Fibroblast of villous mesenchyme (primary cell): Measurements from ENCODE around the gene FCHSD2. TPM values are rescaled to one million over a fixed set of nuclear protein-coding genes. Genes with fewer than 3 reads are reported as not detected.

ENCODE experiments used
- DNase-seq: peaks from one replicate; pipeline ENCODE4 v3.0.0-alpha.2; 2010; ENCODE audit warnings: low read depth
- H3K4me3 ChIP-seq: 2 replicates; pipeline ENCODE4 v1.5.1; 2011; ENCODE audit warnings: low read depth, mild to moderate bottlenecking, low read length
- CTCF ChIP-seq: IDR thresholded peaks from 2 replicates; pipeline ENCODE4 v1.5.1; 2012; ENCODE audit warnings: low read depth, mild to moderate bottlenecking, low read length; ENCODE audit not compliant: insufficient read depth
- total RNA-seq: library from RNA; depleted of rRNA; stranded (reverse); fragments of >200 nt; gene quantifications from 2 replicates; pipeline ENCODE4 v1.2.3, GENCODE V29; 2012

The FCHSD2 gene
- total RNA-seq, 1 donor, result 11.2 TPM

GRCh38 chr11:73024639-73025038 lies 117.5 kb downstream of the FCHSD2 start:
- DNase-seq, result no peak
- TF ChIP-seq CTCF, result no peak
- H3K4me3 ChIP-seq, result no peak overlapping the region

GRCh38 chr11:73019996-73020395 lies 122.1 kb downstream of the FCHSD2 start:
- TF ChIP-seq CTCF, result no peak
- DNase-seq, result no peak
- H3K4me3 ChIP-seq, result no peak overlapping the region

GRCh38 chr11:73019449-73019848 lies 122.7 kb downstream of the FCHSD2 start:
- DNase-seq, result no peak

DNA sequence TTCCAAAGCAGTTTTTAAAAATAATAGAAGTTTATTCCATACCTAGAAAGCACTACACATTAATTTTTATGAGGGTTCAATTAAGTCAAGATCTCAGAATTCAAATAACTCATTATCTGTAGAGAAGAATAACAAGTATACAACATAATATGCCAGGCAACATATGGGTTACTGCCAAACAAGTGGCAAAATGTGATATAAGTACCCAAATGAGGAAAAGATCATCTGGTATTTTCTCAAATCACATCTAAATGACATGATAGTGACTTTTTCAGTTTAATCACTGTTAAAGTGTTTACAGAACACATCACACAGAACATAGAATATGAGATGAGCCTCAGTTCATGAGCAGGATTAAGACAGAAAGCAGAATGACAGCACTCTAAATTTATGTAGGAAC lies 123.3 kb downstream of the FCHSD2 start:
- DNase-seq, result no peak
- no peak for TF ChIP-seq CTCF
- no peak overlapping the region for H3K4me3 ChIP-seq

More at GRCh38 chr11:73019449-73019848, 122.7 kb downstream of the FCHSD2 start:
- TF ChIP-seq CTCF, result no peak
- no peak overlapping the region for H3K4me3 ChIP-seq

GRCh38 chr11:73017024-73017751 lies 124.9 kb downstream of the FCHSD2 start:
- TF ChIP-seq CTCF, result no peak

GRCh38 chr11:73013021-73013420 lies 129.1 kb downstream of the FCHSD2 start:
- no peak for TF ChIP-seq CTCF
- no peak for DNase-seq
- no peak overlapping the region for H3K4me3 ChIP-seq

More at GRCh38 chr11:73017024-73017751, 124.9 kb downstream of the FCHSD2 start:
- no peak for DNase-seq
- no peak overlapping the region for H3K4me3 ChIP-seq
